ENCODE results near the gene GRAMD1B.

DNA sequence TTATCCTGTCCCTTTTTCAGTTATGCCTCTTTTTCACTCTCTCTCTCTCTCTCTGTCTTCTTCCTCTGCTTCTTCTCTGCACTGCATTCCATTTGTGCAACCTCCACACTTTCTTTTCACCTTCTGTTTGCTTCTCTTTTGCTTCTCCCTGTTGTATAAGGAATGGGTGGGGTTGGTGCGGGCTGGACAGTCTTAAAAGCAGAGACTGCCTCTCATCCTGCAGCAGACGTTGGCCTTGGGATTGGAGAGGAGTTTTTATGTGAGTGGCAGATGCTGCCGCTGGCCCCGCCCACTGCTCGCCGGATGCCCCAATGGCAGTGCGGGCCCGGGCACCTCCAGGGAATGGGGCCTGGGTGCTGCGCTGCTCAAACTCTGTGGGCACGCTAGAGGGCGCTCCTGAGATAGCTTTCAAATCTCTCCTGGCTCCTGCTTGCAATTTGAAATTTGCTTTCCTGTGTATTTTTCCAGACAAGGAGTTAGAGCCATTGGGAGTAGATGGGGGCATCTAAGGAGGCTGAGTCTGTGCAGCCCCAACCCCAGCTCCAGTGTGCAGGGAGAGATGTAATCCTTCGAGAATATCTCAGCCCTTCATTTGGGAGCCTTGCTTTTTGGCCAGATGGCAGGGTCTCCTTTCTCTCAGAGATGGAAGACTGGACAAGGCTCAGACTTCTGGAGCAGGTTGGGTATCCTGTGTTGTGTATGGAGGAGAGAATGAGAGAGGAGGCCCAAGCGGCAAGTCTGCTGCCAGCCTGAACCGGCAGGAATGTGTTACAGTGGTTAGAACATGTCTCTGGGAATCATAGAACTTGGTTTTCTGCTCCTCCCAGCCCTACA, 81.2 kb downstream of the GRAMD1B start:
- no peak for TF ChIP-seq EP300 (IDR thresholded peaks at IDR 0.05)
- TF ChIP-seq, protein P1, sequence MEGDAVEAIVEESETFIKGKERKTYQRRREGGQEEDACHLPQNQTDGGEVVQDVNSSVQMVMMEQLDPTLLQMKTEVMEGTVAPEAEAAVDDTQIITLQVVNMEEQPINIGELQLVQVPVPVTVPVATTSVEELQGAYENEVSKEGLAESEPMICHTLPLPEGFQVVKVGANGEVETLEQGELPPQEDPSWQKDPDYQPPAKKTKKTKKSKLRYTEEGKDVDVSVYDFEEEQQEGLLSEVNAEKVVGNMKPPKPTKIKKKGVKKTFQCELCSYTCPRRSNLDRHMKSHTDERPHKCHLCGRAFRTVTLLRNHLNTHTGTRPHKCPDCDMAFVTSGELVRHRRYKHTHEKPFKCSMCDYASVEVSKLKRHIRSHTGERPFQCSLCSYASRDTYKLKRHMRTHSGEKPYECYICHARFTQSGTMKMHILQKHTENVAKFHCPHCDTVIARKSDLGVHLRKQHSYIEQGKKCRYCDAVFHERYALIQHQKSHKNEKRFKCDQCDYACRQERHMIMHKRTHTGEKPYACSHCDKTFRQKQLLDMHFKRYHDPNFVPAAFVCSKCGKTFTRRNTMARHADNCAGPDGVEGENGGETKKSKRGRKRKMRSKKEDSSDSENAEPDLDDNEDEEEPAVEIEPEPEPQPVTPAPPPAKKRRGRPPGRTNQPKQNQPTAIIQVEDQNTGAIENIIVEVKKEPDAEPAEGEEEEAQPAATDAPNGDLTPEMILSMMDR (IDR thresholded peaks at IDR 0.05), result peak; percentile 61 to 89 (median 65)
- TF ChIP-seq POLR2AphosphoS5 (IDR thresholded peaks at IDR 0.05), result no peak
- TF ChIP-seq POLR2A (IDR thresholded peaks at IDR 0.05), result no peak
